ENCODE results near the gene CSNK1A1. TPM values are rescaled to one million over a fixed set of nuclear protein-coding genes. Genes with fewer than 3 reads are reported as not detected.

Gene CSNK1A1
- total RNA-seq, 1 donor from 2014 or later, result 191 TPM

DNA sequence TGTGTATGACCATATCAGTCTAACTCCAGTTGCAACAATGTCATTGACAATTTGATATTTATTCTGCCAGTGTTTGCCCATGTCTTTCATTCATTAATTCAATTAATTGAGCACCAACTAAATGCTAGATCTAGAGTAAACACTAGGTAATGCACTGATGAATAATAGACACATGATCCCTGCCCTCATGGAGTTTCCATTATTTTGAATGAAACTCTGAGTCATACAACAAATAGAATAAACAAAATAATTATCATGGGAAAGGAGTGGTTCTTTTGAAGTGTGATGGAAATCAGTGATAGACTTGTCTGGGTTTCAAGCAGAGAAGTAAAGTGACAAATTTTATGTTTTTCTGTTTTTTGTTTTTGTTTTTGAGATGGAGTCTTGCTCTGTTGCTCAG lies 34.7 kb upstream of the CSNK1A1 start:
- no peak overlapping the region for H3K4me3 ChIP-seq
- TF ChIP-seq CTCF (IDR thresholded peaks at IDR 0.05), result no peak
- intact Hi-C loops (cut with DNase I), result no loop called here
- DNase-seq, result no peak
- H3K4me1 ChIP-seq, result peaks cover 30% of the 10 kb centered on the region
- no peaks in the 10 kb centered on the region for H3K9me3 ChIP-seq
- no peak for ATAC-seq
- no peak overlapping the region for H3K27ac ChIP-seq
- no peaks in the 10 kb centered on the region for H3K27me3 ChIP-seq
- no peaks in the 10 kb centered on the region for H3K36me3 ChIP-seq

GRCh38 chr5:149584121-149584520 lies 32.9 kb upstream of the CSNK1A1 start:
- no peak overlapping the region for H3K4me3 ChIP-seq
- intact Hi-C loops (cut with DNase I), result no loop called here
- no peak for TF ChIP-seq CTCF (IDR thresholded peaks at IDR 0.05)
- ATAC-seq, result no peak
- H3K4me1 ChIP-seq, result peaks cover 36% of the 10 kb centered on the region
- H3K36me3 ChIP-seq, result no peaks in the 10 kb centered on the region
- DNase-seq, result no peak
- H3K9me3 ChIP-seq, result no peaks in the 10 kb centered on the region
- peak overlapping the region; percentile 47 for H3K27ac ChIP-seq
- no peaks in the 10 kb centered on the region for H3K27me3 ChIP-seq

- ATAC-seq (peak; percentile 48), DNase-seq (no peak)
- peak overlapping the region; percentile 47 for H3K27ac ChIP-seq
- H3K4me3 ChIP-seq, result no peak overlapping the region
- intact Hi-C loops (cut with DNase I), result no loop called here
- H3K4me1 ChIP-seq, result peaks cover 36% of the 10 kb centered on the region
- no peaks in the 10 kb centered on the region for H3K36me3 ChIP-seq
- no peaks in the 10 kb centered on the region for H3K27me3 ChIP-seq
- no peak for TF ChIP-seq CTCF (IDR thresholded peaks at IDR 0.05)
- no peaks in the 10 kb centered on the region for H3K9me3 ChIP-seq
Measured at GRCh38 chr5:149583394-149583793, 32.2 kb upstream of the CSNK1A1 start.

DNA sequence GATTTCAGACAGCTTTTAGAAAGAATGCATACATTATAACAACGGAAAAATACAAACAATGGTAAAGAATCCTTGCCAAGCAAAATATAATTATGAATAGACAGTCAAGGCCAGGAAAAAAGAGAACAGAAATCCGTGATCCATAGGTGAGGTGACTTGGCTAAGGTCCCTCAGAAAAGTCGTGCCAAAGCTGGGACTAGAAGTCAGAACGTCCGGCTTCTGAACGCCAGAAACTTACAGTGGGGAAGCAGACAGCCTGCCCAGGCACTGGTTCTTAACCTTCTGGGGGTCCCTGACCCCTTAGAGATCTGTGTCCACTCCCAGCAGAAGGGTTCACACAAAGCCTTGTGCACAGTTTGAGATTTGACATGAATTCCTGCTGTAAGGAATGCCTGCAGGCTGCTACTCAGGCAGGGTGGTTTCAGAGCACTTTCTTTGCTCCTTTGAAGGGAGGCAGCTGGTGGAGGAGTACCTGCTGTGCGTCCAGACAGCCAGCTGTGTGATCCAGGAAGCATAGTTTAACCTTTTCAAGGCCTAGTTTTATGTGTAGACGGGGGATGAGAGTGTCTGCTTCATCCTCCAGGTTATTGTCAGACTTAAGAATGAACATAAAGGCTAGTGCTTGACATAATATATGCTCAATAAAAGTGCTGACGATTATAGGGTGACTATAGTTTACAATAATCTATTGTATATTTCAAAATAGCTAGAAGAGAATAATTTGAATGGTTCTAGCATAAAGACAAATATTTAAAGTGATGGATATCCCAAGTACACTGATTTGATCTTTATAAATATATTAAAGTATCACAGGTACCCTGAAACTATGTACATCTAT lies 30.9 kb upstream of the CSNK1A1 start:
- no peaks in the 10 kb centered on the region for H3K9me3 ChIP-seq
- peak overlapping the region; percentile 85 for H3K27ac ChIP-seq
- peaks cover 36% of the 10 kb centered on the region for H3K4me1 ChIP-seq
- H3K36me3 ChIP-seq, result no peaks in the 10 kb centered on the region
- DNase-seq, result no peak
- no peak for TF ChIP-seq CTCF (IDR thresholded peaks at IDR 0.05)
- peak; percentile 41 for ATAC-seq
- peak overlapping the region; percentile 57 for H3K4me3 ChIP-seq
- intact Hi-C loops (cut with DNase I), result no loop called here
- H3K27me3 ChIP-seq, result no peaks in the 10 kb centered on the region

DNA sequence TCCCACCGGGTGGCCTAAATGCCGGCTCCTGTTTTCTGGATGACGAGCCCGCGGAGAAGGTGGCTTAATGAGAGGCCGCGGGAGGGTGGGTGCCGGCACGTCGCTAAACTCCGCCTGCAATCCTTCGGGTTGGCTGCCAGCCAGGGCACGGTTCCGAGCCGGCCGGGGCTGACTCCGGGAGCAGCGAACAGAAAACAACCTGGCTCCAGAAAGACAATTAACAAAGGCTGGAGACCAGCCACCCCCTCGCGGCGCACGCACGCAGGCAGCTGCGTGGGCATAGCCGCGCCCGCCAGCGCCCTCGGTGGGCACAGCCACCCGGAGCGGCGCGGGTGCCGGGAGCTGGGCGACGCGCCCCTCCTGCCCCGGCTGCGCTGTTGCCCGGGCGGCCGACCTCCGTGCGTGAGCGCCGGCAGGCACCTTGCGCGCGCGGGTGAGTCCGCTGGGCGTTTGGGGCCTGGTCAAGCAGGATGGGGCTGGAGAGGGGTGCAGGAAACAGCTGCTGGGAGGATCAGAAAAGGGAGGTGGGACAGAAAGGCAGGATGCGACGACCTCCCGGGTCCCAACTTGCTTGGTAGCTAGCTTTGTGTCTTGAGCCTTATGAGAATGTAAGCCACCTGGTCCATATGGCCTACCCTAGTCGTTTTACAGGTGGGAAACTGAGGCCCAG lies 30.1 kb upstream of the CSNK1A1 start, which contains the start of gene ARHGEF37:
ARHGEF37 (plus strand) TSS at position 307 of the 670 bp plus-strand sequence. CDS start 16,272 bp downstream, outside the sequence.
- Histone ChIP-seq H3K4me3 (peak within 1 kb of the TSS; percentile 57), H3K27me3 (no peaks in the 10 kb centered on the region), H3K27ac (peak within 1 kb of the TSS; percentile 85), H3K36me3 (no peaks in the 10 kb centered on the region), H3K4me1 (peaks cover 30% of the 10 kb centered on the region), H3K9me3 (no peaks in the 10 kb centered on the region)
- intact Hi-C loops (cut with DNase I), result no loop called here
- DNase-seq (peak; percentile 93), ATAC-seq (peak; percentile 90)
- no peak for TF ChIP-seq CTCF (IDR thresholded peaks at IDR 0.05)

Measured in upper lobe of right lung (tissue), 1 donor.